ENCODE measurements around the gene EGLN2.

DNA sequence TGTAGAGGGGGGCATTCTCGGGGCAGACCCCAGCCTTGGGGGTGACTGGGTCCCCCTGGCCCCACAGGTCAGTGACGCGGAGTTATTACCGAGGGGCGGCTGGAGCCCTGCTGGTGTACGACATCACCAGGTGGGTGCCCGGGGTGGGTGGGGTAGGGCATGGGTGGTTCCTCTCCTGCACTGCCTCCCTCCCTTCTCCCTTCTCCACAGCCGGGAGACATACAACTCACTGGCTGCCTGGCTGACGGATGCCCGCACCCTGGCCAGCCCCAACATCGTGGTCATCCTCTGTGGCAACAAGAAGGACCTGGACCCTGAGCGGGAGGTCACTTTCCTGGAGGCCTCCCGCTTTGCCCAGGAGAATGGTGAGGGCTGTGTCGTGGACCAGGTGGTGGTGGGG is 15.3 kb upstream of the EGLN2 start:
- no peak for TF ChIP-seq POLR2AphosphoS5 (IDR thresholded peaks at IDR 0.05; ENCODE audit: low read depth, low read length)
- TF ChIP-seq CTCF (IDR thresholded peaks at IDR 0.05), result no peak
